Mesendoderm (in vitro differentiated cells): Measurements from ENCODE around the gene ARID5B.
A peak's percentile ranks its signal among the peaks of the same experiment; 100 is the strongest.

Experiments used
- DNase-seq: peaks from one replicate; pipeline ENCODE4 v3.0.0; 2013
- H2AK5ac ChIP-seq: 2 replicates; pipeline ENCODE4 v1.6.1; 2013; ENCODE audit warnings: low read length, inconsistent platforms
- H2BK120ac ChIP-seq: 2 replicates; pipeline ENCODE4 v1.6.1; 2013; ENCODE audit warnings: low read depth, mild to moderate bottlenecking, low read length, moderate library complexity, mixed read lengths
- H2BK15ac ChIP-seq: replicated peaks from 2 replicates; pipeline ENCODE4 v1.6.1; 2013; ENCODE audit warnings: low read depth, mild to moderate bottlenecking, moderate library complexity
- H2BK5ac ChIP-seq: 2 replicates; pipeline ENCODE4 v1.6.1; 2013; ENCODE audit warnings: low read length, inconsistent platforms
- H3K18ac ChIP-seq: 2 replicates; pipeline ENCODE4 v1.6.1; 2013; ENCODE audit warnings: mild to moderate bottlenecking, low read length, mixed read lengths
- H3K23ac ChIP-seq: one replicate; pipeline ENCODE4 v1.6.1; 2013; ENCODE audit warnings: low read length
- H3K27ac ChIP-seq: 2 replicates; pipeline ENCODE4 v1.5.1; 2013; ENCODE audit warnings: low read depth, mild to moderate bottlenecking, inconsistent platforms, low read length, moderate library complexity
- H3K27me3 ChIP-seq: 2 replicates; pipeline ENCODE4 v1.6.1; 2013; ENCODE audit warnings: low read length, control low read depth, mild to moderate bottlenecking, inconsistent platforms; ENCODE audit not compliant: insufficient read depth, poor library complexity
- H3K36me3 ChIP-seq: 2 replicates; pipeline ENCODE4 v1.6.1; 2013; ENCODE audit warnings: low read length, inconsistent platforms; ENCODE audit not compliant: control insufficient read depth, insufficient read depth
- H3K4ac ChIP-seq: one replicate; pipeline ENCODE4 v1.6.1; 2013; ENCODE audit warnings: low read depth, mild to moderate bottlenecking, low read length, moderate library complexity
- H3K4me1 ChIP-seq: 2 replicates; pipeline ENCODE4 v1.6.1; 2013; ENCODE audit warnings: low read depth, low read length, inconsistent platforms; ENCODE audit not compliant: control insufficient read depth
- H3K4me2 ChIP-seq: 2 replicates; pipeline ENCODE4 v1.6.1; 2013; ENCODE audit warnings: low read length
- H3K4me3 ChIP-seq: 2 replicates; pipeline ENCODE4 v1.5.1; 2013; ENCODE audit warnings: mild to moderate bottlenecking, low read length
- H3K56ac ChIP-seq: one replicate; pipeline ENCODE4 v1.6.1; 2013; ENCODE audit warnings: low read length
- H3K79me1 ChIP-seq: 2 replicates; pipeline ENCODE4 v1.6.1; 2013; ENCODE audit warnings: low read length, inconsistent platforms
- H3K79me2 ChIP-seq: 2 replicates; pipeline ENCODE4 v1.6.1; 2013; ENCODE audit warnings: mild to moderate bottlenecking, low read length; ENCODE audit not compliant: control insufficient read depth, insufficient read depth
- H3K9ac ChIP-seq: 2 replicates; pipeline ENCODE4 v1.6.1; 2013; ENCODE audit warnings: low read length, inconsistent platforms
- H4K5ac ChIP-seq: one replicate; pipeline ENCODE4 v1.6.1; 2013; ENCODE audit warnings: low read length
- H4K8ac ChIP-seq: one replicate; pipeline ENCODE4 v1.6.1; 2013; ENCODE audit warnings: low read depth, mild to moderate bottlenecking, control low read depth, low read length, moderate library complexity
- WGBS: extraction: QIAGEN DNeasy Blood & Tissue Kit; methylation state at CpG from one replicate; pipeline ENCODE4 v1.1.7; 2013; ENCODE audit warnings: low lambda C conversion rate, missing lambda C conversion rate; ENCODE audit not compliant: insufficient coverage; ENCODE audit errors: extremely low coverage; 5-methylcytosine and 5-hydroxymethylcytosine counted together

The ARID5B gene

GRCh38 chr10:62036186-62037081 lies 134.9 kb downstream of the ARID5B start:
- H3K79me1 ChIP-seq = no peaks in the 10 kb centered on the region

GRCh38 chr10:62037166-62037831 lies 135.8 kb downstream of the ARID5B start:
- Histone ChIP-seq H4K5ac (no peak overlapping the region), H3K79me2 (no peaks in the 10 kb centered on the region), H2BK15ac (no peak overlapping the region), H2AK5ac (no peak overlapping the region), H3K4me2 (no peak overlapping the region), H2BK5ac (no peak overlapping the region), H2BK120ac (no peak overlapping the region), H3K23ac (no peak overlapping the region), H3K18ac (no peak overlapping the region), H3K4ac (no peak overlapping the region), H3K27me3 (no peaks in the 10 kb centered on the region), H3K79me1 (no peaks in the 10 kb centered on the region), H3K56ac (no peak overlapping the region), H3K9ac (no peak overlapping the region), H3K36me3 (no peaks in the 10 kb centered on the region), H4K8ac (no peak overlapping the region), H3K4me1 (no peaks in the 10 kb centered on the region), H3K4me3 (no peak overlapping the region), H3K27ac (no peak overlapping the region)
- no CpG with 5 or more reads among the region's 8 CpGs for WGBS
- peak; percentile 62 for DNase-seq

More at GRCh38 chr10:62036186-62037081, 134.9 kb downstream of the ARID5B start:
- Histone ChIP-seq H3K27ac (no peak overlapping the region), H2BK120ac (no peak overlapping the region), H3K27me3 (no peaks in the 10 kb centered on the region), H3K23ac (no peak overlapping the region), H3K4me3 (no peak overlapping the region), H3K36me3 (no peaks in the 10 kb centered on the region), H4K8ac (no peak overlapping the region), H3K79me2 (no peaks in the 10 kb centered on the region), H3K9ac (no peak overlapping the region), H2AK5ac (no peak overlapping the region), H3K4me2 (no peak overlapping the region), H2BK15ac (no peak overlapping the region), H4K5ac (no peak overlapping the region), H3K4ac (no peak overlapping the region), H3K18ac (no peak overlapping the region), H2BK5ac (no peak overlapping the region), H3K4me1 (no peaks in the 10 kb centered on the region), H3K56ac (no peak overlapping the region)
- DNase-seq = no peak
- WGBS = no CpG with 5 or more reads among the region's 11 CpGs

DNA sequence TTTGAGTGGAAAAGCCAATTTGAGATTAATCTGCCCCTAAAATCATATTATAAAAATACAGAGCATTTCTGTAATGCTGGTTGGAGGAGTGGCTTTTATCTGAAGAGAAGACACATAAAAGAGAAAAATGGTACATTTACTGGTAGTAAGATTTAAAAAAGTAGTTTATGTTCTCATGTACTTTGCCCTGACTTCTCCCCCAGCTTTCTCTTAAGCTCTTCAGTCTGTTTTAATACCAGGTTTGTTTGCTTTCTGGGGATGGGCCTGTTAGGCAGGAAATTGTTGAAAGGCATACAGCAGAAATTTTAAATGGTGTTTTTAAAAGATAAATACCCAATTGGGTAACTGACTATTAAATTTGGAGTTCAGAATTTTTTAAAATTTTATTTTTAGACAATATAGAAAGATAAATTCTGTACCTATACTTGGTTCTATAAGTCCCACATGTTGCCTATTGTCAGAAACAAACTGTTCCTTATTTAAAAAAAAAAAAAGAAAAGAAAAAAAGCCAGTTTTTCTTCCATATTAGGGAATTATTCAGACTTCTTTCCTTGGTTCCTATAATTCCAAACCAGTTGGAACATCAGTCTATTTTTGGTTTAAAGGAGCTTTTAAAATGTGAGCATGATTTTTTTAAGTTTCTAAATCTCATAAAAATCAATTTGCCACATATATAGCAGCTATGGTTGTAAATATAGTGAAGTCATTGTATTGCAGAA lies 136.6 kb downstream of the ARID5B start:
- no peak overlapping the region for H2BK120ac ChIP-seq
- H2AK5ac ChIP-seq = no peak overlapping the region
- H4K8ac ChIP-seq = no peak overlapping the region
- no peak overlapping the region for H4K5ac ChIP-seq
- DNase-seq = no peak
- H3K4me3 ChIP-seq = no peak overlapping the region
- H2BK5ac ChIP-seq = no peak overlapping the region
- H3K27ac ChIP-seq = no peak overlapping the region
- no peak overlapping the region for H3K4ac ChIP-seq
- H3K36me3 ChIP-seq = no peaks in the 10 kb centered on the region
- no peaks in the 10 kb centered on the region for H3K79me1 ChIP-seq
- H3K9ac ChIP-seq = no peak overlapping the region
- H3K18ac ChIP-seq = no peak overlapping the region
- no peaks in the 10 kb centered on the region for H3K79me2 ChIP-seq
- H2BK15ac ChIP-seq = no peak overlapping the region
- no peak overlapping the region for H3K4me2 ChIP-seq
- H3K23ac ChIP-seq = no peak overlapping the region
- H3K4me1 ChIP-seq = peaks cover 2% of the 10 kb centered on the region
- no peak overlapping the region for H3K56ac ChIP-seq
- no peaks in the 10 kb centered on the region for H3K27me3 ChIP-seq

DNA sequence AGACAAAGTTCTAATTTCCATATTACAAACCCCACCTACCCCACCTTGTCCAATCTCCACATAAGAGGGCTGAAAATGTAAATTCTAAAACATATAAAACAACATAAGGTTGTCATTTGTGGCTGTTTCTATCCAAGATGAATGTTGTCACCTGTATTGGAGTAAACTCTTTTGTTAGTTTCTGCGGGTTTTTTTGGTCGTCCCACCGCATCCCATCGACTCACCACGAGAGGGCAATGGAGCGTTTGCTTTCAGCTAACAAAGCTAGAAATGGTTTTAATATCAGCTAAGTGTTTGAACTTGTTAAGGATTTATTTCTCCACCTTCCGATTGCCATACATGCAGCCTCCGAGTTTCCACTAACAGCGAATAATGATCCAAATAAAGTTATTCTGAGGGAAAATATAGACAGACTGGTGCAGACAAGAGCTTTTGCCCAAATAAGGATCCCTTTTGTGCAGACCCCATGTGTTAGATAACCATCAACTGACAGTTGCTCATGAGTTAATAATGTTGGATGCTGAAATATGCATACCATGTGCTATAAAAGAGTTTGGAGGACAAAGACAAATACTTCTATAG lies 137.2 kb downstream of the ARID5B start:
- H3K9ac ChIP-seq = no peak overlapping the region
- H3K27me3 ChIP-seq = no peaks in the 10 kb centered on the region
- H3K36me3 ChIP-seq = no peaks in the 10 kb centered on the region
- no peaks in the 10 kb centered on the region for H3K79me2 ChIP-seq
- H3K4ac ChIP-seq = no peak overlapping the region
- H3K4me3 ChIP-seq = no peak overlapping the region
- no CpG with 5 or more reads among the region's 9 CpGs for WGBS
- H3K23ac ChIP-seq = no peak overlapping the region
- H3K18ac ChIP-seq = no peak overlapping the region
- no peak overlapping the region for H4K8ac ChIP-seq
- H2BK120ac ChIP-seq = no peak overlapping the region
- no peak overlapping the region for H2AK5ac ChIP-seq
- H3K4me2 ChIP-seq = no peak overlapping the region
- peak; percentile 77 for DNase-seq
- peaks cover 6% of the 10 kb centered on the region for H3K4me1 ChIP-seq
- H3K56ac ChIP-seq = no peak overlapping the region
- H2BK15ac ChIP-seq = no peak overlapping the region
- no peak overlapping the region for H4K5ac ChIP-seq
- no peak overlapping the region for H2BK5ac ChIP-seq
- H3K27ac ChIP-seq = no peak overlapping the region
- no peaks in the 10 kb centered on the region for H3K79me1 ChIP-seq

DNA sequence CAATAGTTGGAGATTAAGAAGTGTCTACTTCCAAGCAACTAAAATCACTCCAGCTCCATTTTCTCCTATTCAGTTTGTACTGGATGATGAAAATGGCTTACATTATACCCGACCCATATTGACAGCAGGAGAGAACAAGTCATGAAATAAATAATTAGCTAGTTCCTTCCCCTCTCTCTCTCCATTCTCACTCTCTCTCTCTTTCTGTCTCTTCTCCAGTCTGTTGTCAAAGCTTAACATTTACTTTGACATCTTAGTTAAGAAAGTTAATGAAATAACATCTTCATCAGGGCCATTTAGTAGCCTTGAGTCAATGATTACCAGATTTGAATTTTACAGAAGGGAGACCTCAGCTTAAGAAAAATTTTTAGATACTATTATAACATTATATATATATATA lies 138.5 kb downstream of the ARID5B start:
- Histone ChIP-seq H3K4me2 (no peak overlapping the region), H3K79me1 (no peaks in the 10 kb centered on the region), H2BK15ac (no peak overlapping the region), H3K27ac (no peak overlapping the region), H4K8ac (no peak overlapping the region), H2BK120ac (no peak overlapping the region), H2BK5ac (no peak overlapping the region), H2AK5ac (no peak overlapping the region), H3K9ac (no peak overlapping the region), H3K79me2 (no peaks in the 10 kb centered on the region), H3K4ac (no peak overlapping the region), H3K23ac (no peak overlapping the region), H3K18ac (no peak overlapping the region), H3K4me3 (no peak overlapping the region), H4K5ac (no peak overlapping the region), H3K36me3 (no peaks in the 10 kb centered on the region), H3K56ac (no peak overlapping the region), H3K4me1 (peaks cover 6% of the 10 kb centered on the region), H3K27me3 (no peaks in the 10 kb centered on the region)
- DNase-seq = no peak
- no CpG with 5 or more reads among the region's 1 CpG for WGBS
